ENCODE results near the gene FKBP10. TPM values are rescaled to one million over a fixed set of nuclear protein-coding genes. Genes with fewer than 3 reads are reported as not detected.

The FKBP10 gene
- polyA plus RNA-seq, 4 donors: 132 to 191 (median 162) TPM

- DNase-seq (ENCODE audit: low read depth in 4 of 4, low spot score in 2 of 4): no peak
Measured at GRCh38 chr17:41781404-41782110, 31.2 kb upstream of the FKBP10 start.

DNA sequence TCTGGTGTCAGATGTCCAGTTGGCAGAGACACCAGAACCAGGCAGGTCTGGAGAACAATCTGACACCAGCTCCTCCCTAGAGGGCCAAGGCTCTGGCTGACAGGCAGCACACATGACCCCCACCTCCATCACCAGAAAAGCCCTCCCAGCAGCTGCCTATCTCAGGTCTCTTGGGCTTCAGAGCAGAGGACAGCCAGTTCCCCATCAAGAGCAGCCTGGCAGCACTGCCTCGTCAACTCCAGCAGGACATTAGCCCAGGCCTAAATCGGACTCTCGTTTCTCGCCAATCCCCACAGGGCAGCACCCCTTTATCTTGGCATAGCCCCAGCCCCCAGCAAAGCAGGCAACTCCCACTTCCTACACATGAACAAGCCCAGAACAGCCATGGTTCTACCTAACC is 30.7 kb upstream of the FKBP10 start:
- no peak for DNase-seq (ENCODE audit: low read depth in 4 of 4, low spot score in 2 of 4)

GRCh38 chr17:41784207-41784744 is 28.5 kb upstream of the FKBP10 start:
- DNase-seq (ENCODE audit: low read depth in 4 of 4, low spot score in 2 of 4): peak in 2 of 4 donors; percentile 63 to 66

- DNase-seq (ENCODE audit: low read depth in 4 of 4, low spot score in 2 of 4): peak in 2 of 4 donors; percentile 70 to 78
Measured at GRCh38 chr17:41785091-41785858, 27.5 kb upstream of the FKBP10 start.

DNA sequence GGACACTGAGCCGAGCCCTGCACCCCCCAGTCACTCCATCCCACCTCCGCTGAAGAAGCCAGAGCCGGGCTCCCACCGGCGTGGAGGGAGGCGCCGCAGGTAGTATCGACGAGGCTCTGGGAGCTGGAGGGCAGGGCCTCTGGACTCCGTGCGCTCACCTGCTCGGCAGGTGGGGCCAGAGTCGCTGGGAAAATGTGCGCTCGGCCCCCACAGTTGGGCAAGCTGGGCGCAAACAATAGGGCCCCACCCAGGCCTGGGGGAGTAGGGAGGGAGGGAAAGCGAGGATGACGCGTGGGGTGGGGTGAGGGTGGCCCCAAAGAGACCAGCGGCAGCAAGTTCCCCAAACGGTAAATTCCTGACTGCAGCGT is 27.0 kb upstream of the FKBP10 start:
- no peak for DNase-seq (ENCODE audit: low read depth in 4 of 4, low spot score in 2 of 4)

GRCh38 chr17:41786227-41787020 is 26.4 kb upstream of the FKBP10 start, which contains the start of gene JUP:
TSS of gene JUP (minus strand) at chr17:41786711. CDS start at chr17:41771854, 14,857 bp downstream.
- DNase-seq (ENCODE audit: low read depth in 4 of 4, low spot score in 2 of 4): peak in 3 of 4 donors; percentile 98 to 99 (median 98)

DNA sequence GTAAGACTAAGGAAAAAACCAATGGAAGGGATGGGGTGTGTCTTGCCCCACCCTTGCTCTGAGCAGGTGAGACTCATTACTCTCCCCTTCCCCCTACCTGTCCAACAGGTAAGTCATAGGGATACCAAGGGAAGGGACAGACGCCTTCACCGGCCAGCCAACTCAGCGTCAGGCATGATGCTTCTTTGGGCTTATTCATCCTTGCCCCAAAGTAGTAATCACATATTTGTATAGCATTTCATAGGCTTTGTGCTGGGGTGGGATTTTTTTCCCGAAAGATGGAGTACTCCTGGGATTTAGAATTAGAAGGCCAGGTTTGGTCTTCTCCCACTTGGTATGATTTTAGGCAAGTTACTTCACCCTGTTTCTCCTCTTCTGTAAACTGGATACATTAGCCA is 25.8 kb upstream of the FKBP10 start:
- DNase-seq (ENCODE audit: low read depth in 4 of 4, low spot score in 2 of 4): no peak

GRCh38 chr17:41792845-41793783 is 19.7 kb upstream of the FKBP10 start:
- DNase-seq (ENCODE audit: low read depth in 4 of 4, low spot score in 2 of 4): no peak

GRCh38 chr17:41793784-41794539 is 18.8 kb upstream of the FKBP10 start:
- no peak for DNase-seq (ENCODE audit: low read depth in 4 of 4, low spot score in 2 of 4)

- DNase-seq (ENCODE audit: low read depth in 4 of 4, low spot score in 2 of 4): no peak
Measured at GRCh38 chr17:41794540-41794975, 18.2 kb upstream of the FKBP10 start.

DNA sequence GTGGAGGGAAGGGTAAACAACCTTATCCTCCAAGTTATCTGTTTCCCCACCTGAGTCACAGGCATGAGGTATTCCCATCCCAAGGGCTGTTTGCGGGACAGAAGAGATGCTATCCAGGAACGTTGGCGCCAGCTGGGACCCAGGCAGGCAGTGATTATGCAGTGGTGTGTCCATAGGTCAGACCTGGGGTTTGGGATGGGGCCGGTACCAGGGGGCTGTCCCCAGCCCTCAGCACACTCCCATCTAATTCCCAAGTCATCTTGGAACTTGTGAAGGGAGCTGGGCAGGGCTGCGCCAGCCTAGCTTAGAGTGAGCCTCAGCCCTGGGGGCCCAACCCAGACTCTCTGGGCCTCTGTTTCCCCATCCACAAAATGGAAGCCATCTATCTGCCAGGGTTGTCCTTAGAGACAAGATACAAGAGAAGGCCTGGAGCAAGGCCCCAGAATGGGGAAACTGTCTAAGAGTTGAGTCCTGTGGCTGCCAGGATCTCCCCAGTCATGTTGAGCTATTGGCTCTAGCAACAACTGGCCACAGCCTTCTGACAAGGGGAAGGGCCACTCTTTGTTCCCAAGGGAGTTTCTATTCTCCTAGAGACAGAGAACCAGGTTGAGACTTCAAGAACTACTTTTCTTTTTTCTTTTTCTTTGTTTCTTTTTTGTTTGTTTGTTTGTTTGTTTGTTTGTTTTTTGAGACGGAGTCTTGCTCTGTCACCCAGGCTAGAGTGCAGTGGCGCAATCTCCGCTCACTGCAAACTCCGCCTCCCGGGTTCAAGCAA is 16.5 kb upstream of the FKBP10 start:
- DNase-seq (ENCODE audit: low read depth in 4 of 4, low spot score in 2 of 4): no peak

GRCh38 chr17:41797377-41797776 is 15.4 kb upstream of the FKBP10 start:
- no peak for DNase-seq (ENCODE audit: low read depth in 4 of 4, low spot score in 2 of 4)

- DNase-seq (ENCODE audit: low read depth in 4 of 4, low spot score in 2 of 4): no peak
Measured at GRCh38 chr17:41799366-41799765, 13.4 kb upstream of the FKBP10 start.

DNA sequence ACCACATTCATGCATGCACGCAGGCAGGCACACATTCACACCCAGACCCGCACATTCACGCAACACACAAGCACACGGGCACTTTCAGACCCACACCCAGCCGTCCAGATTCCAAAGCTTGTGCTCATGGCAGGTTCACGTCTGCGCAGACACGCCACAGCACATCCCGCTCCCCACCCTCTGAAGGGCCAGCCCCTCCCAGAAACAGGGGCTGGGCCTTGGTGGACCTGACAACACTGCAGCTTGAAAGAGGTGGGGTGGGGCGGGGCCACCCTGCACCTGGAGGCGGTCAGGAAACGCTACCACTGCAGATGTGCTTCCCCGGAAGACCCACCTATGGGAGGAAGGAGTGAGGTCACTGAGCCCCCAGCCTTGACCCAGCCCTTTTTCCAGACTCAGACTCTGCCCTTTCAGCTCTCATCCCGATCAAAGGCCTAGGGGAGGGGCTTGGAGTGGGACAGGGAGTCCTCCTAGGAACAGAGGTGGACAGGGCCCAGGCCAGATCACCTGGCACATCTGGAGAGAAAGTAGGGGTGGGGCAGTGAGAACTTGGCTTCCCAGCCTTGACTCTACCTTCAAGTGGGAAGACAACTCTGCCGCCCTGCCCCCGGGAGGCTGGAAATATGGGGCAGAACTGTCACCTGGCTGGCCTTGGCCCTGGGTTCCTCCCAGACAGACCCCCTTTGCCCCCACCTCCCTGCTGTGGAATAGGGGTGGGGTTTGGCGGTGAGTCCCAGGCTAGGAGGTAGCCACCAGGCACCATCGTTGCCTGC is 12.0 kb upstream of the FKBP10 start:
- DNase-seq (ENCODE audit: low read depth in 4 of 4, low spot score in 2 of 4): peak in 1 of 4 donors; percentile 49

- DNase-seq (ENCODE audit: low read depth in 4 of 4, low spot score in 2 of 4): peak in 2 of 4 donors; percentile 81 to 92
Measured at GRCh38 chr17:41801374-41802271, 11.2 kb upstream of the FKBP10 start.
